Breast epithelium (tissue), 4 donors: ENCODE measurements around the gene PGP. TPM values are rescaled to one million over a fixed set of nuclear protein-coding genes. Genes with fewer than 3 reads are reported as not detected.

ENCODE experiments used
- DNase-seq, 2 donors: peaks; one replicate each; pipeline ENCODE4 v3.0.0-alpha.2; 2019; ENCODE audit warnings: low spot score in 2 of 2
- H3K27ac ChIP-seq, 2 donors: fragments of 200-600 bp; sonication (generic) in 1 of 2; one replicate each; pipeline ENCODE4 v1.5.1; 2016 to 2019; ENCODE audit warnings: mild to moderate bottlenecking in 1 of 2
- H3K27me3 ChIP-seq, 2 donors: fragments of 200-600 bp; sonication (generic) in 1 of 2; one replicate each; pipeline versions ENCODE4 v1.5.1 to v1.6.0; 2017 to 2019; ENCODE audit warnings: control low read depth in 1 of 2, mild to moderate bottlenecking in 1 of 2
- H3K36me3 ChIP-seq: fragments of 200-600 bp; one replicate; pipeline ENCODE4 v1.5.1; 2019
- H3K4me1 ChIP-seq, 2 donors: fragments of 200-600 bp; sonication (generic); one replicate each; pipeline ENCODE4 v1.5.1; 2016 to 2019; ENCODE audit warnings: control low read depth in 1 of 2
- H3K4me3 ChIP-seq, 3 donors: fragments of 200-600 bp; sonication (generic); 1 replicate in 2 of 3; 2 replicates in 1 of 3; pipeline ENCODE4 v1.5.1; 2016 to 2019; ENCODE audit warnings: mild to moderate bottlenecking in 3 of 3, moderate library complexity in 2 of 3
- H3K9me3 ChIP-seq, 2 donors: fragments of 200-600 bp; sonication (generic) in 1 of 2; one replicate each; pipeline ENCODE4 v1.5.1; 2016 to 2019; ENCODE audit warnings: control low read depth in 1 of 2
- CTCF ChIP-seq, 3 donors: fragments of 450-650 bp; IDR thresholded peaks; one replicate each; pipeline ENCODE4 v1.5.1; 2016 to 2017; ENCODE audit warnings: antibody characterized with exemption in 3 of 3, mild to moderate bottlenecking in 3 of 3, moderate library complexity in 3 of 3
- POLR2A ChIP-seq: fragments of 450-650 bp; IDR thresholded peaks from one replicate; pipeline ENCODE4 v1.6.1; 2016; ENCODE audit warnings: antibody characterized with exemption, mild to moderate bottlenecking, moderate library complexity
- POLR2AphosphoS5 ChIP-seq, 3 donors: sonication (generic); formaldehyde crosslinking; IDR thresholded peaks; one replicate each; pipeline ENCODE4 v1.6.1; 2017; ENCODE audit warnings: antibody characterized with exemption in 3 of 3
- intact Hi-C: fragments of 100-400 bp; cut with DNase I; formaldehyde crosslinking; loops from one replicate; pipeline ENCODE4 v1.15.1; 2023; ENCODE audit warnings: low total_unique reads
- total RNA-seq, 3 donors: library from RNA; depleted of rRNA; stranded (reverse); fragments of >200 nt; gene quantifications; one replicate each; pipeline ENCODE4 v1.1.0, GENCODE V29; 2016

Gene PGP
- total RNA-seq, 3 donors from 2014 or later = 9.1 to 14.7 (median 12.9) TPM

GRCh38 chr16:2171601-2172178 is 43.0 kb downstream of the PGP start:
- H3K27ac ChIP-seq = no peak overlapping the region
- DNase-seq = no peak
- H3K27me3 ChIP-seq = no peaks in the 10 kb centered on the region
- peaks cover 0 to 6% of the 10 kb centered on the region in 2 donors for H3K4me1 ChIP-seq
- peaks cover 4% of the 10 kb centered on the region for H3K36me3 ChIP-seq
- TF ChIP-seq CTCF (IDR thresholded peaks at IDR 0.05) (no peak), POLR2A (no peak), POLR2AphosphoS5 (IDR thresholded peaks at IDR 0.05) (no peak)
- intact Hi-C loops = no loop called here
- H3K4me3 ChIP-seq = peak overlapping the region in 1 of 3 donors; percentile 63
- H3K9me3 ChIP-seq = no peaks in the 10 kb centered on the region

GRCh38 chr16:2170587-2171435 is 43.8 kb downstream of the PGP start:
- Histone ChIP-seq H3K27ac (peak overlapping the region; percentile 82 to 92), H3K27me3 (no peaks in the 10 kb centered on the region), H3K4me3 (peak overlapping the region; percentile 38 to 63 (median 44)), H3K9me3 (no peaks in the 10 kb centered on the region), H3K4me1 (peaks cover 0 to 6% of the 10 kb centered on the region in 2 donors), H3K36me3 (peaks cover 4% of the 10 kb centered on the region)
- DNase-seq = no peak
- TF ChIP-seq CTCF (IDR thresholded peaks at IDR 0.05) (no peak), POLR2A (no peak), POLR2AphosphoS5 (IDR thresholded peaks at IDR 0.05) (no peak)
- intact Hi-C loops = no loop called here

- intact Hi-C loops = no loop called here
- TF ChIP-seq POLR2A (no peak), POLR2AphosphoS5 (IDR thresholded peaks at IDR 0.05) (no peak), CTCF (IDR thresholded peaks at IDR 0.05) (no peak)
- Histone ChIP-seq H3K9me3 (no peaks in the 10 kb centered on the region), H3K4me1 (peaks cover 0 to 6% of the 10 kb centered on the region in 2 donors), H3K27ac (peak overlapping the region; percentile 82 to 92), H3K36me3 (no peaks in the 10 kb centered on the region), H3K4me3 (peak overlapping the region; percentile 38 to 63 (median 44)), H3K27me3 (no peaks in the 10 kb centered on the region)
- peak in 1 of 2 donors; percentile 72 for DNase-seq
Measured at GRCh38 chr16:2170080-2170479, 44.6 kb downstream of the PGP start.

GRCh38 chr16:2167068-2167638 is 47.5 kb downstream of the PGP start:
- Histone ChIP-seq H3K9me3 (no peaks in the 10 kb centered on the region), H3K27me3 (no peaks in the 10 kb centered on the region), H3K4me1 (peaks cover 9 to 10% of the 10 kb centered on the region in 2 donors), H3K27ac (peak overlapping the region in 1 of 2 donors; percentile 7), H3K4me3 (no peak overlapping the region), H3K36me3 (no peaks in the 10 kb centered on the region)
- no peak for DNase-seq
- intact Hi-C loops = no loop called here
- TF ChIP-seq CTCF (IDR thresholded peaks at IDR 0.05) (no peak), POLR2A (no peak), POLR2AphosphoS5 (IDR thresholded peaks at IDR 0.05) (no peak)
